K562 (cell line): Measurements from ENCODE around the gene KIF5A. TPM values are rescaled to one million over a fixed set of nuclear protein-coding genes. Genes with fewer than 3 reads are reported as not detected.

Experiments used
- ARNT ChIP-seq, 2 experiments: fragments of 450-650 bp; IDR thresholded peaks; 2 replicates each; pipeline ENCODE4 v1.6.1; 2016; ENCODE audit warnings: mild to moderate bottlenecking in 1 of 2
- CBFB ChIP-seq: sonication (generic); formaldehyde crosslinking; IDR thresholded peaks from 2 replicates; pipeline ENCODE4 v1.4.0; 2020; ENCODE audit warnings: mild to moderate bottlenecking, missing genetic modification reagents
- CBX5 ChIP-seq: IDR thresholded peaks from 2 replicates; pipeline ENCODE4 v1.6.1; 2014; ENCODE audit warnings: low read depth, borderline replicate concordance
- CEBPB ChIP-seq: fragments of 450-650 bp; IDR thresholded peaks from 2 replicates; pipeline ENCODE4 v1.6.1; 2016; ENCODE audit warnings: missing genetic modification characterization, missing compliant biosample characterization
- COPS2 ChIP-seq: fragments of 450-650 bp; conservative IDR thresholded peaks from 2 replicates; pipeline ENCODE4 v1.6.1; 2016; ENCODE audit warnings: mild to moderate bottlenecking, moderate library complexity
- DPF2 ChIP-seq: fragments of 450-650 bp; IDR thresholded peaks from 2 replicates; pipeline ENCODE4 v1.6.1; 2016
- E2F6 ChIP-seq, 2 experiments: IDR thresholded peaks; 2 replicates each; pipeline ENCODE4 v1.6.1; 2011; ENCODE audit warnings: borderline replicate concordance in 1 of 2, control low read depth in 1 of 2, low read depth in 1 of 2, low read length in 1 of 2, mild to moderate bottlenecking in 1 of 2, mixed read lengths in 1 of 2, moderate library complexity in 1 of 2; ENCODE audit not compliant: insufficient read depth in 1 of 2, insufficient read length in 1 of 2, poor library complexity in 1 of 2, severe bottlenecking in 1 of 2; ENCODE audit errors: extremely low read depth in 1 of 2
- EHMT2 ChIP-seq: fragments of 450-650 bp; IDR thresholded peaks from 2 replicates; pipeline ENCODE4 v1.6.1; 2018; ENCODE audit warnings: antibody characterized with exemption
- FOXK1 ChIP-seq: sonication (generic); formaldehyde crosslinking; IDR thresholded peaks from 2 replicates; pipeline ENCODE4 v1.8.0; 2022; ENCODE audit warnings: missing genetic modification reagents, mild to moderate bottlenecking, borderline replicate concordance
- GABPA ChIP-seq: fragments of 200-800 bp; sonication (Bioruptor generic); conservative IDR thresholded peaks from 2 replicates; pipeline ENCODE4 v1.6.1; 2016; ENCODE audit warnings: low read depth, missing genetic modification characterization, missing compliant biosample characterization
- GATAD2B ChIP-seq: fragments of 450-650 bp; IDR thresholded peaks from 2 replicates; pipeline ENCODE4 v1.6.1; 2017; ENCODE audit warnings: mild to moderate bottlenecking, borderline replicate concordance
- HNRNPK ChIP-seq: fragments of 200-400 bp; formaldehyde crosslinking; IDR thresholded peaks from one replicate; pipeline ENCODE4 v1.6.1; 2018; ENCODE audit warnings: mild to moderate bottlenecking, low read depth, low read length; ENCODE audit not compliant: poor library complexity, severe bottlenecking
- HOXB6 ChIP-seq: fragments of 250-450 bp; sonication (Bioruptor Pico); IDR thresholded peaks from 2 replicates; pipeline ENCODE4 v1.5.1; 2022; ENCODE audit warnings: mild to moderate bottlenecking, borderline replicate concordance
- JUND ChIP-seq, 2 experiments: IDR thresholded peaks; 2 replicates in 1 of 2; 3 replicates in 1 of 2; pipeline ENCODE4 v1.6.1; 2011; ENCODE audit warnings: borderline replicate concordance in 2 of 2, low read depth in 2 of 2, low read length in 2 of 2, improper control_type of control experiment in 1 of 2, missing biosample characterization in 1 of 2, missing genetic modification characterization in 1 of 2, missing genetic modification reagents in 1 of 2
- MAZ ChIP-seq, 2 experiments: fragments of 450-650 bp in 1 of 2; sonication (generic) in 1 of 2; formaldehyde crosslinking; IDR thresholded peaks in 1 of 2; conservative IDR thresholded peaks in 1 of 2; 2 replicates each; pipeline versions ENCODE4 v1.4.0 to v1.5.0; 2020; ENCODE audit warnings: mild to moderate bottlenecking in 1 of 2, missing genetic modification reagents in 1 of 2
- MIER1 ChIP-seq: fragments of 450-650 bp; IDR thresholded peaks from 2 replicates; pipeline ENCODE4 v1.6.1; 2016; ENCODE audit warnings: antibody characterized with exemption, mild to moderate bottlenecking, low read depth
- NCOA6 ChIP-seq: fragments of 450-650 bp; IDR thresholded peaks from 2 replicates; pipeline ENCODE4 v1.6.1; 2017; ENCODE audit warnings: mild to moderate bottlenecking
- NCOR1 ChIP-seq: fragments of 450-650 bp; IDR thresholded peaks from 2 replicates; pipeline ENCODE4 v1.6.1; 2016; ENCODE audit warnings: mild to moderate bottlenecking, moderate library complexity
- NFIC ChIP-seq: fragments of 450-650 bp; IDR thresholded peaks from 2 replicates; pipeline ENCODE4 v1.6.1; 2017; ENCODE audit warnings: mild to moderate bottlenecking, inconsistent platforms
- POU5F1 ChIP-seq: fragments of 150-350 bp; IDR thresholded peaks from 2 replicates; pipeline ENCODE4 v1.6.1; 2014; ENCODE audit warnings: borderline replicate concordance, low read length, low read depth, mild to moderate bottlenecking; ENCODE audit not compliant: partially characterized antibody
- SAFB ChIP-seq: fragments of 200-400 bp; formaldehyde crosslinking; IDR thresholded peaks from 2 replicates; pipeline ENCODE4 v1.6.1; 2017; ENCODE audit warnings: low read depth, low read length, borderline replicate concordance
- SMARCA4 ChIP-seq: fragments of 450-650 bp; IDR thresholded peaks from 2 replicates; pipeline ENCODE4 v1.6.1; 2016
- SPI1 ChIP-seq: IDR thresholded peaks from 2 replicates; pipeline ENCODE4 v1.6.1; 2011; ENCODE audit warnings: low read depth, low read length, control low read depth, borderline replicate concordance
- SRSF1 ChIP-seq: fragments of 200-400 bp; formaldehyde crosslinking; IDR thresholded peaks from 2 replicates; pipeline ENCODE4 v1.6.1; 2017; ENCODE audit warnings: mild to moderate bottlenecking, low read depth, low read length, moderate library complexity
- STAT5B ChIP-seq: fragments of 250-450 bp; sonication (Bioruptor Pico); IDR thresholded peaks from 2 replicates; pipeline ENCODE4 v1.8.0; 2021; ENCODE audit warnings: mild to moderate bottlenecking, inconsistent platforms
- SUPT5H ChIP-seq: fragments of 450-650 bp; IDR thresholded peaks from 2 replicates; pipeline ENCODE4 v1.6.1; 2016
- TARDBP ChIP-seq: fragments of 450-650 bp; IDR thresholded peaks from 2 replicates; pipeline ENCODE4 v1.6.1; 2016
- TCF3 ChIP-seq: sonication (generic); formaldehyde crosslinking; IDR thresholded peaks from 2 replicates; pipeline ENCODE4 v1.4.0; 2020; ENCODE audit warnings: mild to moderate bottlenecking, missing genetic modification reagents
- TRIM28 ChIP-seq: fragments of 450-650 bp; IDR thresholded peaks from 2 replicates; pipeline ENCODE4 v1.6.1; 2017
- XRCC4 ChIP-seq: IDR thresholded peaks from one replicate; pipeline ENCODE4 v1.6.1; 2011; ENCODE audit not compliant: insufficient read depth, insufficient read length; ENCODE audit errors: extremely low read depth
- ZNF134 ChIP-seq: fragments of 250-450 bp; sonication (Bioruptor Pico); conservative IDR thresholded peaks from 2 replicates; pipeline ENCODE4 v1.4.0; 2020
- polyA plus RNA-seq, 8 experiments: library from polyadenylated mRNA; depleted of rRNA in 4 of 8; stranded (reverse) in 5 of 8; unstranded in 3 of 8; fragments of >200 nt; fragmentation: Nextera tagmentation in 2 of 8; fragmentation: Illumina TruSeq in 1 of 8; extraction: Ambion mirVana in 2 of 8; extraction: Trizol in 1 of 8; gene quantifications; 2 replicates each; pipeline versions ENCODE4 v1.2.1 to v1.2.3, GENCODE V29; 2011 to 2014; ENCODE audit warnings: inconsistent platforms in 1 of 8, missing spikeins in 1 of 8
- total RNA-seq, 7 experiments: library from RNA; depleted of rRNA in 6 of 7; stranded (reverse); fragments of >200 nt in 6 of 7; fragmentation: Illumina TruSeq in 2 of 7; extraction: Trizol in 2 of 7; gene quantifications; 2 replicates each; pipeline versions ENCODE4 v1.2.1 to v1.2.3, GENCODE V29; 2011 to 2021; ENCODE audit warnings: low replicate concordance in 1 of 7

KIF5A gene
- total and polyA plus RNA-seq, 9 of the 15 experiments (the other 6 are each of a cell fraction or from before 2014, with no cell fraction given), result 3.4 to 17.7 (median 8.0) TPM

- TF ChIP-seq GABPA (tag), result no peak
- no peak for TF ChIP-seq FOXK1 (CRISPR knock-in tag)
- no peak for TF ChIP-seq COPS2
- peak; percentile 51 for TF ChIP-seq SMARCA4
- 0 out of 2 replicates have a peak, but pooled peaks have one; percentile 31 for TF ChIP-seq TARDBP
- TF ChIP-seq ZNF134 (CRISPR knock-in tag), result no peak
- TF ChIP-seq NCOR1, result no peak
- TF ChIP-seq MIER1, result no peak
- peak; percentile 98 for TF ChIP-seq HNRNPK
- no peak for TF ChIP-seq TCF3 (CRISPR knock-in tag)
- TF ChIP-seq NCOA6, result no peak
- TF ChIP-seq EHMT2, result no peak
- peak; percentile 61; the same call in 1 of the 2 replicates for TF ChIP-seq SPI1
- TF ChIP-seq SUPT5H, result peak; percentile 66
- no peak for TF ChIP-seq XRCC4
- TF ChIP-seq TRIM28, result no peak
- TF ChIP-seq E2F6 (IDR thresholded peaks at IDR 0.05; ENCODE audit: borderline replicate concordance in 1 of 2, extremely low read depth in 1 of 2, insufficient read depth in 1 of 2, insufficient read length in 1 of 2, low read depth in 1 of 2, low read length in 1 of 2, poor library complexity in 1 of 2, severe bottlenecking in 1 of 2), result no peak
- no peak for TF ChIP-seq STAT5B (CRISPR knock-in tag)
- no peak for TF ChIP-seq HOXB6 (CRISPR knock-in tag)
- TF ChIP-seq DPF2, result 0 out of 2 replicates have a peak, but pooled peaks have one; percentile 30
- TF ChIP-seq JUND (IDR thresholded peaks at IDR 0.05; ENCODE audit: borderline replicate concordance, low read depth, low read length), result no peak
- no peak; the same call in 2 of the 3 replicates for TF ChIP-seq JUND (tag; IDR thresholded peaks at IDR 0.05; ENCODE audit: borderline replicate concordance, low read depth, low read length)
- TF ChIP-seq SRSF1, result no peak
- TF ChIP-seq CBFB (CRISPR knock-in tag), result no peak
- no peak for TF ChIP-seq SAFB
- TF ChIP-seq MAZ (CRISPR knock-in tag; conservative IDR thresholded peaks at IDR 0.05 in 1 of 2, IDR thresholded peaks at IDR 0.05 in 1 of 2), result no peak; a peak in 2 of 4 replicates
- TF ChIP-seq POU5F1, result no peak
- TF ChIP-seq NFIC, result peak; percentile 24; the same call in 1 of the 2 replicates
- 0 out of 4 replicates have a peak, but pooled peaks of 1 of the 2 experiments have one; percentile 36 for TF ChIP-seq ARNT (IDR thresholded peaks at IDR 0.05)
- peak; percentile 47 for TF ChIP-seq CEBPB (tag)
- no peak for TF ChIP-seq GATAD2B
- TF ChIP-seq CBX5, result no peak
Observed at GRCh38 chr12:57522887-57523705, 26.7 kb upstream of the KIF5A start (continued).
